ENCODE measurements around the gene PNPT1. TPM values are rescaled to one million over a fixed set of nuclear protein-coding genes. Genes with fewer than 3 reads are reported as not detected.

Gene PNPT1
- 9.5 and 17.3 TPM in 2 replicates for total RNA-seq

GRCh38 chr2:55693181-55694125, at the start of gene PNPT1:
PNPT1 (minus strand) TSS chr2:55693844; CDS start chr2:55693823, 21 bp downstream.

DNA sequence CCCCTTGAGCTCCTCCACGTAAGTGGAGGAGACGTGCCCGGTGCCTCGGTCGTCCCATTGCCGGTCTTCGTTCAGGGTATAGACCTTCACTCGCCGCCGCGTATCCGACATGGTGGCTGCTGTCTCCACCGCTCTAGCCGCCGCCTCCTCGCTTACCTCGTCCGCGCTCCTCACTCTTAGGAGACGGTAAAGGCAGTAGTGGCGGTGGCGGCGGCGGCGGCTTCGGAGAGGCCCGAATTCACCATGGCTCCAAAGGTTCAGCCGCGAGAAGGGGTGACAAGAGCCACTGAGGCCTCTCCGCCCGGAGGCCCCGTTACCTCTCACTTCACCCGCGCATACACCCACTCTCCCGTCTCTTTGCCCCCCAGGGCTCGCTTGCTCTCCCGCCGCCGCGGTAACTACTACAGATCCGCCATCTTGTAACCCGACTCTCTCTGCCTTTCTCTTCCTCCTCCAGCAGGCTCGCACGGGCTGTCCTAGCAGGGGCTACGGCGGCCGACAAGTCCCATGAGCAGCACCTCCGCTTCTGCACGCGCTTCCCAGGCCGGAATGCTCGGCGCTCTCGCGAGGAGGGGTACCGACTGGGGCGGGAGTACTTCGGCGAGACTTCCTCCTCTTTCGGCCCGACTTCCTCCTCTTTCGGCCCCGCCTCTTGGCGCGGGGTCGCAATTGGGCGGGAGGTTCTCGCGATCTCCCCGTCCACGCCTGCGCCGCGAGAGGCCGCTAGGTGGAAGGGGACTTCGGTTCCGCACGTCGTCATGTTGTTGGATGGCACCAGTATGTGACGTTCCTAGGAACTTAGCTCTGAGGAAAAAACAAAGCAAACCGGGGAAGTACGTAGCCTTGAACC, 76.2 kb downstream of the PNPT1 start, which contains the start of gene PPP4R3B:
TSS of gene PPP4R3B (minus strand) at position 448 of the 850 bp plus-strand sequence. CDS start at position 111, 337 bp downstream.

Other genes with a start within 250 kb of the PNPT1 start
- gene CFAP36, start 174.1 kb downstream of the PNPT1 start, total RNA-seq, result 5.5 and 9.6 TPM in 2 replicates
- gene PPP4R3B, start 76.2 kb downstream of the PNPT1 start, total RNA-seq, result 16.6 and 20.4 TPM in 2 replicates
- gene EFEMP1, start 229.9 kb upstream of the PNPT1 start, total RNA-seq, result 65.4 and 79.4 TPM in 2 replicates

Data from mesangial cell (primary cell).